ENCODE measurements around the gene FAM98B.

Gene FAM98B

GRCh38 chr15:38479266-38479665 is 25.3 kb downstream of the FAM98B start:
- H3K27me3 ChIP-seq, result no peaks in the 10 kb centered on the region
- TF ChIP-seq CTCF (IDR thresholded peaks at IDR 0.05; ENCODE audit: low read depth, low read length), result no peak
- peaks cover 46% of the 10 kb centered on the region for H3K36me3 ChIP-seq
- no peaks in the 10 kb centered on the region for H3K9me3 ChIP-seq
- H3K4me3 ChIP-seq (ENCODE audit: low read depth, low read length), result no peak overlapping the region
- no peaks in the 10 kb centered on the region for H3K4me1 ChIP-seq
- DNase-seq, result no peak

GRCh38 chr15:38479756-38480155 is 25.8 kb downstream of the FAM98B start:
- DNase-seq, result no peak
- Histone ChIP-seq H3K9me3 (no peaks in the 10 kb centered on the region), H3K4me1 (no peaks in the 10 kb centered on the region), H3K4me3 (ENCODE audit: low read depth, low read length) (no peak overlapping the region), H3K27me3 (no peaks in the 10 kb centered on the region), H3K36me3 (peaks cover 41% of the 10 kb centered on the region)
- TF ChIP-seq CTCF (IDR thresholded peaks at IDR 0.05; ENCODE audit: low read depth, low read length), result no peak

- H3K4me3 ChIP-seq (ENCODE audit: low read depth, low read length), result no peak overlapping the region
- H3K4me1 ChIP-seq, result no peaks in the 10 kb centered on the region
- no peak for TF ChIP-seq CTCF (IDR thresholded peaks at IDR 0.05; ENCODE audit: low read depth, low read length)
- no peaks in the 10 kb centered on the region for H3K9me3 ChIP-seq
- no peak for DNase-seq
- peaks cover 28% of the 10 kb centered on the region for H3K36me3 ChIP-seq
- no peaks in the 10 kb centered on the region for H3K27me3 ChIP-seq
Measured at GRCh38 chr15:38481113-38481512, 27.2 kb downstream of the FAM98B start.

- Histone ChIP-seq H3K9me3 (no peaks in the 10 kb centered on the region), H3K4me1 (no peaks in the 10 kb centered on the region), H3K36me3 (peaks cover 25% of the 10 kb centered on the region), H3K27me3 (no peaks in the 10 kb centered on the region), H3K4me3 (ENCODE audit: low read depth, low read length) (no peak overlapping the region)
- no peak for DNase-seq
- TF ChIP-seq CTCF (IDR thresholded peaks at IDR 0.05; ENCODE audit: low read depth, low read length), result no peak
Measured at GRCh38 chr15:38481761-38482160, 27.8 kb downstream of the FAM98B start.

- Histone ChIP-seq H3K9me3 (no peaks in the 10 kb centered on the region), H3K36me3 (peaks cover 17% of the 10 kb centered on the region)
- no peak for TF ChIP-seq CTCF (IDR thresholded peaks at IDR 0.05; ENCODE audit: low read depth, low read length)
Measured at GRCh38 chr15:38482572-38482971, 28.6 kb downstream of the FAM98B start.

GRCh38 chr15:38486936-38487335 is 33.0 kb downstream of the FAM98B start:
- H3K4me1 ChIP-seq, result no peaks in the 10 kb centered on the region
- H3K4me3 ChIP-seq (ENCODE audit: low read depth, low read length), result no peak overlapping the region
- peaks cover 3% of the 10 kb centered on the region; the same call in 1 of the 2 replicates for H3K36me3 ChIP-seq
- DNase-seq, result no peak
- no peaks in the 10 kb centered on the region for H3K27me3 ChIP-seq
- no peak for TF ChIP-seq CTCF (IDR thresholded peaks at IDR 0.05; ENCODE audit: low read depth, low read length)
- no peaks in the 10 kb centered on the region for H3K9me3 ChIP-seq

More at GRCh38 chr15:38482572-38482971, 28.6 kb downstream of the FAM98B start:
- H3K27me3 ChIP-seq, result no peaks in the 10 kb centered on the region
- no peaks in the 10 kb centered on the region for H3K4me1 ChIP-seq
- no peak overlapping the region for H3K4me3 ChIP-seq (ENCODE audit: low read depth, low read length)
- DNase-seq, result no peak
